CD8-positive, alpha-beta memory T cell (primary cell): ENCODE data around the gene IL16. TPM values are rescaled to one million over a fixed set of nuclear protein-coding genes. Genes with fewer than 3 reads are reported as not detected.
A peak's percentile ranks its signal among the peaks of the same experiment; 100 is the strongest.

Experiments
- CTCF ChIA-PET: fragments of 350-600 bp; sonication (Branson Sonifier 250); formaldehyde crosslinking; loops from one replicate; lab custom pipeline; 2021; ENCODE audit warnings: antibody characterized with exemption; lab: Charles Lee
- POLR2A ChIA-PET: fragments of 350-600 bp; sonication (Branson Sonifier 250); formaldehyde crosslinking; loops from one replicate; lab custom pipeline; 2021; ENCODE audit warnings: antibody characterized with exemption; lab: Charles Lee
- DNase-seq, 5 donors: peaks; one replicate each; pipeline versions ENCODE4 v3.0.0 to v3.0.0-alpha.2; 2020 to 2022; ENCODE audit warnings: mixed read lengths in 1 of 5
- H3K27ac ChIP-seq: one replicate; pipeline ENCODE4 v1.7.0; 2013; ENCODE audit warnings: low read depth, mild to moderate bottlenecking, low read length, moderate library complexity
- H3K27me3 ChIP-seq: 2 replicates; pipeline ENCODE4 v1.7.0; 2013; ENCODE audit warnings: low read length, mild to moderate bottlenecking; ENCODE audit not compliant: insufficient read depth, poor library complexity, severe bottlenecking
- H3K36me3 ChIP-seq: 2 replicates; pipeline ENCODE4 v1.7.0; 2013; ENCODE audit warnings: mild to moderate bottlenecking, low read length, moderate library complexity; ENCODE audit not compliant: insufficient read depth
- H3K4me1 ChIP-seq: 2 replicates; pipeline ENCODE4 v1.7.0; 2013; ENCODE audit warnings: mild to moderate bottlenecking, low read length, moderate library complexity; ENCODE audit not compliant: insufficient read depth
- H3K4me3 ChIP-seq: 2 replicates; pipeline ENCODE4 v1.7.0; 2013; ENCODE audit warnings: mild to moderate bottlenecking, low read length
- H3K9me3 ChIP-seq: 2 replicates; pipeline ENCODE4 v1.7.0; 2013; ENCODE audit warnings: mild to moderate bottlenecking, low read length
- H3K27ac Mint-ChIP-seq, 8 donors: one replicate each; pipeline ENCODE4 v1.8.0; 2020 to 2021; ENCODE audit warnings: mixed read lengths in 8 of 8, mild to moderate bottlenecking in 6 of 8, inconsistent platforms in 3 of 8, moderate library complexity in 3 of 8
- H3K27me3 Mint-ChIP-seq, 2 donors: one replicate each; pipeline ENCODE4 v1.8.0; 2020 to 2021; ENCODE audit warnings: mixed read lengths in 2 of 2, mild to moderate bottlenecking in 1 of 2, moderate library complexity in 1 of 2
- H3K36me3 Mint-ChIP-seq, 3 donors: one replicate each; pipeline ENCODE4 v1.8.0; 2020 to 2021; ENCODE audit warnings: mixed read lengths in 3 of 3, inconsistent platforms in 1 of 3, mild to moderate bottlenecking in 1 of 3
- H3K4me1 Mint-ChIP-seq, 3 donors: one replicate each; pipeline ENCODE4 v1.8.0; 2020 to 2021; ENCODE audit warnings: mixed read lengths in 3 of 3, inconsistent platforms in 1 of 3, mild to moderate bottlenecking in 1 of 3
- H3K4me3 Mint-ChIP-seq, 7 donors: one replicate each; pipeline ENCODE4 v1.8.0; 2020 to 2021; ENCODE audit warnings: mixed read lengths in 7 of 7, mild to moderate bottlenecking in 6 of 7, moderate library complexity in 4 of 7, inconsistent platforms in 2 of 7
- H3K9me3 Mint-ChIP-seq, 5 donors: one replicate each; pipeline ENCODE4 v1.8.0; 2020 to 2022; ENCODE audit warnings: mixed read lengths in 5 of 5, mild to moderate bottlenecking in 3 of 5, moderate library complexity in 2 of 5, inconsistent platforms in 1 of 5
- polyA plus RNA-seq: library from polyadenylated mRNA; unstranded; fragments of 300-500 nt; fragmentation: Illumina TruSeq; gene quantifications from one replicate; pipeline ENCODE4 v1.2.3, GENCODE V29; 2021
- total RNA-seq, 2 experiments: library from RNA; stranded (reverse); gene quantifications; one replicate each; pipeline ENCODE4 v1.2.3, GENCODE V29; 2021

The IL16 gene
- total and polyA plus RNA-seq, 3 experiments from 2014 or later: 73.4 to 310 (median 73.8) TPM

DNA sequence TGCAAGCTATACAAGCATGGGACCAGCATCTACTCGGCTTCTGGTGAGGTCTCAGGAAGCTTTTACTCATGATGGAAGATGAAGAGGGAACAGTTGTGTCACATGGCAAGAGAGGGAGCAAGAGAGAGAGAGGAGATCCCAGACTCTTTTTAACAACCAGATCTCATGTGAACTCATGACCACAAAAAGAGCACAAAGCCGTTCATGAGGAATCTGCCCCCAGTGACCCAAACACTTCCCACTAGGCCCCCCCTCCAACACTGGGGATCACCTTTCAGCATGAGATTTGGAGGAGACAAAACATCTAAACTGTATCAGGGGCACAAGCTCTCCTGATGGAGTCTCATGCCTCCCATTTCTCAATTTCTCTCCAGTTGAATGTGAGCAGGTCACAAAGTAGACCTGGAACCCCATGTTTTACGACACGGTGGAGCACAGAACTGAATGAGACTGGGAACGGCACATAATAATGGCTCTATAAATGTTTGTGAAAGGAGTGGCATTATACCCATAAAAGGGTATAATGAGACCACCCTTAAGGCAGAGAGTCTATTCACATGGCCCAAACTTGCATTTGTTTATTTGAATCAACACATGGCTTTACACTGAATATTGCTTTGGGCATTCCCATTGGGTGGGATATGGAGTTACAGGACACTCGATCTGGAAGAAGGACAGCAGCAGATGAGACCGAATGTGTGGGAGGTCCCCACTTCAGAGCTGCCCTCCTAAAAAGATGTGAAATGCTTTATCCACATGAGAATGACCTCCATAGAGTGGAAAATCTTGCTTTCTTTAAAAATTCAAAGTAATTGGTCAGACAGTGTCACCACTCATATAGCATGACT is 38.8 kb downstream of the IL16 start:
- no peaks in the 10 kb centered on the region for H3K4me1 ChIP-seq
- no peak for DNase-seq
- no peaks in the 10 kb centered on the region for H3K36me3 ChIP-seq
- no peaks in the 10 kb centered on the region for H3K27me3 ChIP-seq
- Mint-ChIP-seq H3K9me3 (peaks cover 0 to 11% (median 5%) of the 10 kb centered on the region in 5 donors), H3K4me3 (no peak overlapping the region), H3K27ac (no peak overlapping the region), H3K36me3 (peaks cover 0 to 9% (median 2%) of the 10 kb centered on the region in 3 donors), H3K27me3 (no peaks in the 10 kb centered on the region), H3K4me1 (no peaks in the 10 kb centered on the region)
- ChIA-PET POLR2A (no interaction called here), CTCF (no interaction called here)
- H3K27ac ChIP-seq: no peak overlapping the region
- H3K9me3 ChIP-seq: no peaks in the 10 kb centered on the region
- H3K4me3 ChIP-seq: no peak overlapping the region

DNA sequence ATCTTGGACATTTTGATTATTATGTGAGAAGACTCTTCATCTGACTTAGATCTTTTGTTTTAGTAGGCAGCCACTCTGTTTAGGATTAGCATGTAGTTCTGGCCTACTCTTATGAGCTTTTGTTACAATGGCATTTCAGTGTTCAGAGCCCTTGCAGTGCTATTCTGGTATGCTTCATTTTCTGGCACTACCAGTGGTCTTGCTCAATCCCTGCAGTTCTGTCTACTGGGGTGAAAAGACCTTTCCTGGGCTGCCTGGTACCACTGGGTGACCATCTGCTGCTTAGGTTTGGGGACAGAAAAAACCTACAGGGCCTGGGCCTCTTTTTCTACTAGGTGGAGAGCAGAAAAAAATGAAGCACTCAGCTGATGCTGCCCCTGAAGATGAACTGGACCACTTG is 42.5 kb downstream of the IL16 start:
- peaks cover 0 to under 1% of the 10 kb centered on the region in 2 donors for H3K27me3 Mint-ChIP-seq
- no peak for DNase-seq
- CTCF ChIA-PET: no interaction called here
- H3K27ac Mint-ChIP-seq: no peak overlapping the region
- POLR2A ChIA-PET: no interaction called here
- H3K4me3 Mint-ChIP-seq: no peak overlapping the region
- peaks cover 0 to 21% (median 0%) of the 10 kb centered on the region in 3 donors for H3K36me3 Mint-ChIP-seq
- Histone ChIP-seq H3K4me1 (no peaks in the 10 kb centered on the region), H3K27me3 (no peaks in the 10 kb centered on the region), H3K4me3 (no peak overlapping the region), H3K9me3 (no peaks in the 10 kb centered on the region), H3K27ac (no peak overlapping the region), H3K36me3 (no peaks in the 10 kb centered on the region)
- peaks cover 17 to 30% (median 25%) of the 10 kb centered on the region in 5 donors for H3K9me3 Mint-ChIP-seq
- H3K4me1 Mint-ChIP-seq: no peaks in the 10 kb centered on the region

DNA sequence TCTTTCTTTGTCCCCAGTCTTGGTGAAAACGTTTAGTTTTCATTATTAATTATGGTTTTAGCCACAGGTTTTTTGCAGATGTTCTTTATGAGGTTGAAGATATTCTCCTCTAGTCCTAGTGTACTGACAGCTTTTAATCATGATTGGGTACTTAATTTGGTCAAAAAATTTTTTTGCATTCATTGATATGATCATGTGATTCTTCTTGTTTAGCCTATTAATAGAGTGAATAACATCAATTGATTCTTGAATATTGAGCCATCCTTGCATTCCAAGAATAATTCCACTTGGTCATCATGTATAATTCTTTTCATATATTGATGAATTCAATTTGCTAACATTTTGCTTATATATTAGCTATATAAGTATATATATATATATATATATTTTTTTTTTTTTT is 46.1 kb downstream of the IL16 start:
- CTCF ChIA-PET: interaction anchor here (0.6 to 1.9 kb wide), 2 partner anchors 23 to 352 kb away, joined by 3 to 8 read pairs; no protein-coding TSS in a partner anchor
- H3K9me3 Mint-ChIP-seq: peaks cover 19 to 46% (median 32%) of the 10 kb centered on the region in 5 donors
- H3K9me3 ChIP-seq: no peaks in the 10 kb centered on the region
- H3K36me3 Mint-ChIP-seq: peaks cover 0 to 23% (median 0%) of the 10 kb centered on the region in 3 donors
- H3K27me3 Mint-ChIP-seq: peaks cover 4 to 9% of the 10 kb centered on the region in 2 donors
- H3K27me3 ChIP-seq: no peaks in the 10 kb centered on the region
- H3K4me3 ChIP-seq: no peak overlapping the region
- DNase-seq: no peak
- POLR2A ChIA-PET: no interaction called here
- H3K4me3 Mint-ChIP-seq: peak overlapping the region in 1 of 7 donors; percentile 55
- no peaks in the 10 kb centered on the region for H3K4me1 Mint-ChIP-seq
- H3K27ac ChIP-seq: no peak overlapping the region
- no peak overlapping the region for H3K27ac Mint-ChIP-seq
- H3K4me1 ChIP-seq: no peaks in the 10 kb centered on the region
- no peaks in the 10 kb centered on the region for H3K36me3 ChIP-seq

- Mint-ChIP-seq H3K27ac (no peak overlapping the region), H3K4me3 (no peak overlapping the region), H3K9me3 (peaks cover 19 to 46% (median 32%) of the 10 kb centered on the region in 5 donors), H3K27me3 (peaks cover 7 to 9% of the 10 kb centered on the region in 2 donors), H3K36me3 (peaks cover 0 to 19% (median 0%) of the 10 kb centered on the region in 3 donors), H3K4me1 (no peaks in the 10 kb centered on the region)
- Histone ChIP-seq H3K4me1 (no peaks in the 10 kb centered on the region), H3K27ac (no peak overlapping the region), H3K36me3 (no peaks in the 10 kb centered on the region), H3K4me3 (no peak overlapping the region), H3K27me3 (no peaks in the 10 kb centered on the region), H3K9me3 (no peaks in the 10 kb centered on the region)
- CTCF ChIA-PET: interaction anchor here (1.2 kb wide), 1 partner anchor 22 kb away, joined by 5 read pairs; no protein-coding TSS in a partner anchor
- POLR2A ChIA-PET: no interaction called here
- no peak for DNase-seq
Measured at GRCh38 chr15:81244306-81244705, 47.6 kb downstream of the IL16 start.

DNA sequence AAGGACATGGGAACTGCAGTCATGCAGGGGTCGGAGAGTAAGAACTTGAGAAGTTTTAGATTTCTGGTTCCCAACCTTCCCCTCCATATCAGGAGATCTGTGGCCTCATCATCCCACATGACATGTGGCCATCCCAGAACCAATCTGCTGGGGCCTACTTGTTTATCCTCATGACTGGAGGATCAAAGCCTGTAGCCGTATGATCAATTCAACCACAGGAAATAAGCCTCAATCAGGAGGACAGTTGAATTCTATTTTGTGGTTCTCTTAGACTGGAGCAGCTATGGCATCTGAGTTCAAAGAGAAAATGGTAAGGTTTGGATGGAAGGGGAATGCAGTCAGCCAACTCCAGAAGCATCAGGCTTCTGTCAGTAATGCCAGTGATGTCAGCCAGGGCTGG is 57.2 kb downstream of the IL16 start:
- Histone ChIP-seq H3K27me3 (peaks cover 5% of the 10 kb centered on the region), H3K36me3 (no peaks in the 10 kb centered on the region), H3K9me3 (no peaks in the 10 kb centered on the region), H3K4me1 (no peaks in the 10 kb centered on the region), H3K27ac (no peak overlapping the region), H3K4me3 (no peak overlapping the region)
- no peak for DNase-seq
- Mint-ChIP-seq H3K27ac (no peak overlapping the region), H3K9me3 (peaks cover 0 to 4% (median 2%) of the 10 kb centered on the region in 5 donors), H3K36me3 (peaks cover 0 to 4% (median 1%) of the 10 kb centered on the region in 3 donors), H3K27me3 (peaks cover 13 to 75% of the 10 kb centered on the region in 2 donors), H3K4me1 (no peaks in the 10 kb centered on the region), H3K4me3 (no peak overlapping the region)
- ChIA-PET POLR2A (no interaction called here), CTCF (interaction anchor here (4.0 kb wide), 1 partner anchor 13 kb away, joined by 25 read pairs; no protein-coding TSS in a partner anchor)

GRCh38 chr15:81254277-81254915 is 57.7 kb downstream of the IL16 start:
- peaks cover 13 to 74% of the 10 kb centered on the region in 2 donors for H3K27me3 Mint-ChIP-seq
- no peaks in the 10 kb centered on the region for H3K4me1 Mint-ChIP-seq
- no peaks in the 10 kb centered on the region for H3K4me1 ChIP-seq
- no peak overlapping the region for H3K27ac ChIP-seq
- peaks cover 0 to 4% (median 2%) of the 10 kb centered on the region in 5 donors for H3K9me3 Mint-ChIP-seq
- no peaks in the 10 kb centered on the region for H3K36me3 ChIP-seq
- no peak overlapping the region for H3K4me3 ChIP-seq
- no peak overlapping the region for H3K27ac Mint-ChIP-seq
- peaks cover 5% of the 10 kb centered on the region for H3K27me3 ChIP-seq
- DNase-seq: no peak
- peaks cover 0 to 4% (median 1%) of the 10 kb centered on the region in 3 donors for H3K36me3 Mint-ChIP-seq
- H3K9me3 ChIP-seq: no peaks in the 10 kb centered on the region
- no peak overlapping the region for H3K4me3 Mint-ChIP-seq
- ChIA-PET POLR2A (no interaction called here), CTCF (interaction anchor here (4.0 kb wide), 1 partner anchor 12 kb away, joined by 25 read pairs; no protein-coding TSS in a partner anchor)

DNA sequence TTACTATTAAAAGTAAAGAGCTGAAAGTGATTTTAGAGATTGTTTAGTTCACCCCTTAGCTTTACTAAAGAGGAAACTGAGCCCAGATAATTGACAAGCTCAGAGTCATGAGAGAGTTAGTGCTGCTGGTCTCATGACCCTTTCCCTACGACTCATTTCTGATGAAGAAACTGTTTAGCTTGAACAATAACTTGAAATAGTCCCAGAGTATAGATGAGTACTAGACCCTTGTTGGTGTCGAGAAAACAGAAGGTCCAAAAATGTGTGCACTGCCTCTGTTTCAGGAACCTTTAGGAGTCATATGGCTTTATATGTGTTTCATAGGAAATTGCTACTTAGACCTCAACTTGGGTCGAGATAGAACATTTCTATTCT is 58.2 kb downstream of the IL16 start:
- peaks cover 5% of the 10 kb centered on the region for H3K27me3 ChIP-seq
- peaks cover 0 to 4% (median 2%) of the 10 kb centered on the region in 5 donors for H3K9me3 Mint-ChIP-seq
- ChIA-PET POLR2A (no interaction called here), CTCF (interaction anchor here (4.0 kb wide), 1 partner anchor 11 kb away, joined by 25 read pairs; no protein-coding TSS in a partner anchor)
- H3K4me1 Mint-ChIP-seq: no peaks in the 10 kb centered on the region
- H3K27ac Mint-ChIP-seq: no peak overlapping the region
- no peaks in the 10 kb centered on the region for H3K4me1 ChIP-seq
- H3K27me3 Mint-ChIP-seq: peaks cover 10 to 73% of the 10 kb centered on the region in 2 donors
- H3K4me3 Mint-ChIP-seq: no peak overlapping the region
- no peak overlapping the region for H3K4me3 ChIP-seq
- peaks cover 0 to 4% (median 1%) of the 10 kb centered on the region in 3 donors for H3K36me3 Mint-ChIP-seq
- H3K9me3 ChIP-seq: no peaks in the 10 kb centered on the region
- DNase-seq: no peak
- H3K27ac ChIP-seq: no peak overlapping the region
- no peaks in the 10 kb centered on the region for H3K36me3 ChIP-seq
